Naive thymus-derived CD4-positive, alpha-beta T cell (primary cell): ENCODE measurements around the gene STAT4. TPM values are rescaled to one million over a fixed set of nuclear protein-coding genes. Genes with fewer than 3 reads are reported as not detected.
A peak's percentile ranks its signal among the peaks of the same experiment; 100 is the strongest.

Experiments used
- ATAC-seq: fragments of 150-1000 bp; cut with Tn5 transposase; 2 replicates; pipeline ENCODE4 v1.10.0; 2021; ENCODE audit warnings: mild to moderate bottlenecking, moderate library complexity
- CTCF ChIA-PET: fragments of 350-600 bp; sonication (Branson Sonifier 250); formaldehyde crosslinking; loops from one replicate; lab custom pipeline; 2021; ENCODE audit warnings: antibody characterized with exemption; lab: Charles Lee
- POLR2A ChIA-PET: fragments of 350-600 bp; sonication (Branson Sonifier 250); formaldehyde crosslinking; loops from one replicate; lab custom pipeline; 2021; ENCODE audit warnings: antibody characterized with exemption, inconsistent platforms; lab: Charles Lee
- DNase-seq, 9 donors: peaks; one replicate each; pipeline versions ENCODE4 v3.0.0 to v3.0.0-alpha.2; 2020 to 2022; ENCODE audit warnings: mixed read lengths in 1 of 9
- H3K27ac ChIP-seq: one replicate; pipeline ENCODE4 v1.7.0; 2013; ENCODE audit warnings: mild to moderate bottlenecking, low read depth, low read length, moderate library complexity
- H3K27me3 ChIP-seq, 2 donors: one replicate each; pipeline ENCODE4 v1.7.0; 2013; ENCODE audit warnings: low read length in 2 of 2, mild to moderate bottlenecking in 2 of 2, moderate library complexity in 2 of 2; ENCODE audit not compliant: control insufficient read depth in 2 of 2, insufficient read depth in 2 of 2
- H3K36me3 ChIP-seq, 3 experiments: 1 replicate in 2 of 3; 2 replicates in 1 of 3; pipeline ENCODE4 v1.7.0; 2013; ENCODE audit warnings: low read length in 3 of 3, mild to moderate bottlenecking in 3 of 3, moderate library complexity in 1 of 3; ENCODE audit not compliant: insufficient read depth in 3 of 3, control insufficient read depth in 2 of 3
- H3K4me1 ChIP-seq, 2 donors: one replicate each; pipeline ENCODE4 v1.7.0; 2013; ENCODE audit warnings: low read length in 2 of 2, mild to moderate bottlenecking in 2 of 2, moderate library complexity in 1 of 2; ENCODE audit not compliant: control insufficient read depth in 2 of 2, insufficient read depth in 2 of 2
- H3K4me3 ChIP-seq: 2 replicates; pipeline ENCODE4 v1.7.0; 2013; ENCODE audit warnings: mild to moderate bottlenecking, low read length
- H3K9me3 ChIP-seq, 3 experiments: 1 replicate in 2 of 3; 2 replicates in 1 of 3; pipeline ENCODE4 v1.7.0; 2013; ENCODE audit warnings: low read length in 3 of 3; ENCODE audit not compliant: control insufficient read depth in 2 of 3
- H3K27ac Mint-ChIP-seq, 9 donors: one replicate each; pipeline ENCODE4 v1.8.0; 2020 to 2022; ENCODE audit warnings: mixed read lengths in 9 of 9, mild to moderate bottlenecking in 8 of 9, moderate library complexity in 5 of 9, inconsistent platforms in 2 of 9
- H3K27me3 Mint-ChIP-seq, 5 donors: one replicate each; pipeline ENCODE4 v1.8.0; 2021 to 2022; ENCODE audit warnings: mixed read lengths in 5 of 5, mild to moderate bottlenecking in 1 of 5
- H3K36me3 Mint-ChIP-seq, 5 donors: one replicate each; pipeline ENCODE4 v1.8.0; 2020 to 2022; ENCODE audit warnings: mixed read lengths in 5 of 5, mild to moderate bottlenecking in 3 of 5, inconsistent platforms in 1 of 5
- H3K4me1 Mint-ChIP-seq, 7 donors: one replicate each; pipeline ENCODE4 v1.8.0; 2020 to 2022; ENCODE audit warnings: mixed read lengths in 7 of 7, mild to moderate bottlenecking in 3 of 7, inconsistent platforms in 1 of 7
- H3K4me3 Mint-ChIP-seq, 10 donors: one replicate each; pipeline ENCODE4 v1.8.0; 2020 to 2022; ENCODE audit warnings: mild to moderate bottlenecking in 10 of 10, mixed read lengths in 10 of 10, moderate library complexity in 6 of 10, inconsistent platforms in 2 of 10
- H3K9me3 Mint-ChIP-seq, 11 donors: one replicate each; pipeline ENCODE4 v1.8.0; 2020 to 2022; ENCODE audit warnings: mixed read lengths in 11 of 11, mild to moderate bottlenecking in 4 of 11, inconsistent platforms in 1 of 11, moderate library complexity in 1 of 11
- intact Hi-C, 2 donors: fragments of 100-400 bp; cut with micrococcal nuclease; formaldehyde crosslinking; loops; one replicate each; pipeline ENCODE4 v1.15.1; 2023
- polyA plus RNA-seq, 2 donors: library from polyadenylated mRNA; unstranded; fragments of 300-500 nt; fragmentation: Illumina TruSeq; gene quantifications; one replicate each; pipeline ENCODE4 v1.2.3, GENCODE V29; 2021
- total RNA-seq, 6 experiments: library from RNA in 5 of 6; stranded (reverse) in 5 of 6; gene quantifications; 1 replicate in 5 of 6; 2 replicates in 1 of 6; pipeline ENCODE4 v1.2.3 and lab custom pipeline; 2021 to 2026

The STAT4 gene
- total and polyA plus RNA-seq, 7 experiments from 2014 or later = 52.4 to 132 (median 114) TPM

GRCh38 chr2:191020221-191020741 lies 130.5 kb downstream of the STAT4 start:
- Mint-ChIP-seq H3K36me3 (peaks cover 0 to 11% (median 6%) of the 10 kb centered on the region in 5 donors), H3K4me3 (no peak overlapping the region), H3K4me1 (peaks cover 11 to 46% (median 32%) of the 10 kb centered on the region in 7 donors), H3K27ac (no peak overlapping the region), H3K27me3 (peaks cover 0 to 2% (median 0%) of the 10 kb centered on the region in 5 donors), H3K9me3 (peaks cover 0 to 6% (median 0%) of the 10 kb centered on the region in 11 donors)
- H3K9me3 ChIP-seq = no peaks in the 10 kb centered on the region
- DNase-seq (peak; percentile 89 to 99 (median 94)), ATAC-seq (peak; percentile 88)
- ChIA-PET POLR2A (interaction anchor here (0.9 to 3.6 kb wide), 8 partner anchors 9 to 139 kb away, joined by 3 to 18 read pairs (median 7); partner anchors contain the start of gene GLS), CTCF (interaction anchor here (0.9 to 2.1 kb wide), 4 partner anchors 8 to 33 kb away, joined by 3 to 7 read pairs (median 4); no protein-coding TSS in a partner anchor)
- peaks cover 44 to 48% of the 10 kb centered on the region in 2 donors for H3K4me1 ChIP-seq
- peak overlapping the region; percentile 78 for H3K4me3 ChIP-seq
- H3K36me3 ChIP-seq = no peaks in the 10 kb centered on the region
- intact Hi-C loops = loop anchor here (1.0 to 10.0 kb wide), 11 partner anchors 9 to 1578 kb away; partner anchors contain the start of genes ORMDL1 (in 2 of the 2), PMS1 (in 2 of the 2), GLS (in 1 of the 2) and STAT4 (in 1 of the 2)
- H3K27me3 ChIP-seq = no peaks in the 10 kb centered on the region
- H3K27ac ChIP-seq = peak overlapping the region; percentile 82

- Histone ChIP-seq H3K27me3 (no peaks in the 10 kb centered on the region), H3K36me3 (no peaks in the 10 kb centered on the region), H3K4me3 (no peak overlapping the region), H3K27ac (peak overlapping the region; percentile 82), H3K9me3 (no peaks in the 10 kb centered on the region), H3K4me1 (peaks cover 53 to 58% of the 10 kb centered on the region in 2 donors)
- peak overlapping the region in 6 of 10 donors; percentile 43 to 86 (median 70) for H3K4me3 Mint-ChIP-seq
- intact Hi-C loops = no loop called here
- peaks cover 0 to 2% (median 0%) of the 10 kb centered on the region in 5 donors for H3K27me3 Mint-ChIP-seq
- ChIA-PET CTCF (interaction anchor here (0.5 to 1.9 kb wide), 3 partner anchors 10 to 130 kb away, joined by 3 to 5 read pairs (median 4); no protein-coding TSS in a partner anchor), POLR2A (interaction anchor here (1.1 to 3.6 kb wide), 6 partner anchors 8 to 658 kb away, joined by 3 to 18 read pairs (median 6); partner anchors contain the start of gene GLS)
- ATAC-seq (no peak), DNase-seq (no peak)
- peaks cover 0 to 6% (median 0%) of the 10 kb centered on the region in 11 donors for H3K9me3 Mint-ChIP-seq
- peak overlapping the region in 6 of 9 donors; percentile 8 to 92 (median 74) for H3K27ac Mint-ChIP-seq
- peaks cover 0 to 8% (median 4%) of the 10 kb centered on the region in 5 donors for H3K36me3 Mint-ChIP-seq
- peaks cover 11 to 39% (median 27%) of the 10 kb centered on the region in 7 donors for H3K4me1 Mint-ChIP-seq
Observed at GRCh38 chr2:191019376-191019775, 131.4 kb downstream of the STAT4 start.

GRCh38 chr2:191018643-191019119 lies 132.1 kb downstream of the STAT4 start:
- Histone ChIP-seq H3K27me3 (no peaks in the 10 kb centered on the region), H3K4me1 (peaks cover 54 to 59% of the 10 kb centered on the region in 2 donors), H3K4me3 (peak overlapping the region; percentile 31), H3K27ac (peak overlapping the region; percentile 82), H3K9me3 (no peaks in the 10 kb centered on the region), H3K36me3 (peaks cover 0 to 3% (median 0%) of the 10 kb centered on the region in 3 experiments)
- Mint-ChIP-seq H3K36me3 (peaks cover 0 to 8% (median 4%) of the 10 kb centered on the region in 5 donors), H3K9me3 (peaks cover 0 to 6% (median 0%) of the 10 kb centered on the region in 11 donors), H3K4me1 (peaks cover 11 to 37% (median 25%) of the 10 kb centered on the region in 7 donors), H3K27me3 (peaks cover 0 to 2% (median 0%) of the 10 kb centered on the region in 5 donors), H3K27ac (peak overlapping the region in 7 of 9 donors; percentile 63 to 92 (median 78)), H3K4me3 (peak overlapping the region in 9 of 10 donors; percentile 45 to 86 (median 74))
- ChIA-PET CTCF (interaction anchor here (1.9 kb wide), 1 partner anchor 10 kb away, joined by 5 read pairs; no protein-coding TSS in a partner anchor), POLR2A (interaction anchor here (1.1 to 3.6 kb wide), 4 partner anchors 13 to 659 kb away, joined by 3 to 18 read pairs (median 5); partner anchors contain the start of gene GLS)
- DNase-seq (no peak), ATAC-seq (no peak)
- intact Hi-C loops = no loop called here

- Mint-ChIP-seq H3K27me3 (peaks cover 0 to 2% (median 0%) of the 10 kb centered on the region in 5 donors), H3K9me3 (peaks cover 0 to 6% (median 0%) of the 10 kb centered on the region in 11 donors), H3K4me3 (peak overlapping the region in 5 of 10 donors; percentile 45 to 82 (median 66)), H3K36me3 (peaks cover 0 to 8% (median 4%) of the 10 kb centered on the region in 5 donors), H3K4me1 (peaks cover 11 to 37% (median 25%) of the 10 kb centered on the region in 7 donors), H3K27ac (peak overlapping the region in 7 of 9 donors; percentile 14 to 92 (median 63))
- DNase-seq = no peak
- Histone ChIP-seq H3K9me3 (no peaks in the 10 kb centered on the region), H3K4me1 (peaks cover 52 to 56% of the 10 kb centered on the region in 2 donors), H3K36me3 (peaks cover 0 to 6% (median 0%) of the 10 kb centered on the region in 3 experiments), H3K27me3 (no peaks in the 10 kb centered on the region), H3K27ac (peak overlapping the region; percentile 27), H3K4me3 (peak overlapping the region; percentile 31)
- no peak for ATAC-seq
- ChIA-PET POLR2A (interaction anchor here (3.6 kb wide), 1 partner anchor 136 kb away, joined by 18 read pairs; the partner anchor contains the start of gene GLS), CTCF (no interaction called here)
- intact Hi-C loops = no loop called here
Observed at GRCh38 chr2:191018048-191018447, 132.7 kb downstream of the STAT4 start.

DNA sequence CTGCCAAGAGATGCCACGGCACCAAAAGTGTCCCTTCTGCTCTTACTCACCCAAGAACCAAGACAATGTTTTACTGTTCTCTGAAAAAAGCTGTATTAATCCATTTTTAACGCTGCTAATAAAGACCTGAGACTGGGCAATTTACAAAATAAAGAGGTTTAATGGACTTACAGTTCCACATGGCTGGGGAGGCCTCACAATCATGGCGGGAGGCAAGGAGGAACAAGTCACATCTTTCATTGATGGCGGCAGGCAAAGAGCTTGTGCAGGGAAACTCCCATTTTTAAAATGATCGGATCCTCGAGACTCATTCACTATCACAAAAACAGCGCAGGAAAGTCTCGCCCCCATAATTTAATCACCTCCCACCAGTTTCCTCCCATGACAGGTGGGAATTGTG lies 135.0 kb downstream of the STAT4 start:
- no peak overlapping the region for H3K27ac Mint-ChIP-seq
- peaks cover 42% of the 10 kb centered on the region in 2 donors for H3K4me1 ChIP-seq
- H3K4me3 ChIP-seq = no peak overlapping the region
- ChIA-PET POLR2A (interaction anchor here (0.8 to 6.6 kb wide), 5 partner anchors 8 to 135 kb away, joined by 3 to 58 read pairs (median 27); partner anchors contain the start of gene GLS), CTCF (no interaction called here)
- ATAC-seq = no peak
- DNase-seq = no peak
- H3K36me3 Mint-ChIP-seq = peaks cover 0 to 10% (median 5%) of the 10 kb centered on the region in 5 donors
- H3K4me3 Mint-ChIP-seq = no peak overlapping the region
- no peaks in the 10 kb centered on the region for H3K27me3 ChIP-seq
- intact Hi-C loops = loop anchor here (2.0 kb wide), 2 partner anchors 367 to 607 kb away; partner anchors contain the start of genes MFSD6 (in 2 of the 2) and NAB1 (in 1 of the 2)
- peaks cover 0 to 2% (median 0%) of the 10 kb centered on the region in 5 donors for H3K27me3 Mint-ChIP-seq
- H3K4me1 Mint-ChIP-seq = peaks cover 13 to 47% (median 36%) of the 10 kb centered on the region in 7 donors
- peaks cover 0 to 6% (median 0%) of the 10 kb centered on the region in 3 experiments for H3K36me3 ChIP-seq
- H3K9me3 Mint-ChIP-seq = peaks cover 0 to 6% (median 0%) of the 10 kb centered on the region in 11 donors
- peak overlapping the region; percentile 87 for H3K27ac ChIP-seq
- no peaks in the 10 kb centered on the region for H3K9me3 ChIP-seq

GRCh38 chr2:191015239-191015638 lies 135.6 kb downstream of the STAT4 start:
- H3K27ac Mint-ChIP-seq = no peak overlapping the region
- H3K27me3 Mint-ChIP-seq = peaks cover 0 to 2% (median 0%) of the 10 kb centered on the region in 5 donors
- peaks cover 1 to 12% (median 6%) of the 10 kb centered on the region in 5 donors for H3K36me3 Mint-ChIP-seq
- H3K4me3 Mint-ChIP-seq = no peak overlapping the region
- peaks cover 0 to 6% (median 0%) of the 10 kb centered on the region in 11 donors for H3K9me3 Mint-ChIP-seq
- H3K27me3 ChIP-seq = no peaks in the 10 kb centered on the region
- CTCF ChIA-PET = interaction anchor here (1.3 kb wide), 1 partner anchor 21 kb away, joined by 4 read pairs; no protein-coding TSS in a partner anchor
- POLR2A ChIA-PET = interaction anchor here (1.2 to 6.6 kb wide), 9 partner anchors 8 to 135 kb away, joined by 3 to 58 read pairs (median 4); partner anchors contain the start of genes GLS and STAT4
- intact Hi-C loops = loop anchor here (2.0 kb wide), 2 partner anchors 366 to 606 kb away; partner anchors contain the start of genes MFSD6 (in 2 of the 2) and NAB1 (in 1 of the 2)
- H3K9me3 ChIP-seq = no peaks in the 10 kb centered on the region
- peak overlapping the region; percentile 87 for H3K27ac ChIP-seq
- H3K4me1 ChIP-seq = peaks cover 44 to 45% of the 10 kb centered on the region in 2 donors
- ATAC-seq = no peak
- peaks cover 16 to 51% (median 41%) of the 10 kb centered on the region in 7 donors for H3K4me1 Mint-ChIP-seq
- DNase-seq = peak in 1 of 9 donors; percentile 38
- peaks cover 0 to 6% (median 0%) of the 10 kb centered on the region in 3 experiments for H3K36me3 ChIP-seq
- no peak overlapping the region for H3K4me3 ChIP-seq
